Smooth muscle cell of the coronary artery (primary cell): ENCODE results near the gene FGF3. TPM values are rescaled to one million over a fixed set of nuclear protein-coding genes. Genes with fewer than 3 reads are reported as not detected.

Experiments
- total RNA-seq: library from RNA; depleted of rRNA; stranded (reverse); fragments of >200 nt; gene quantifications from 2 replicates; pipeline ENCODE4 v1.2.3, GENCODE V29; 2014; ENCODE audit warnings: low replicate concordance

FGF3 gene
- total RNA-seq: not detected in 2 replicates

GRCh38 chr11:69818603-69819441 lies at the start of gene FGF3:
FGF3 (minus strand) TSS chr11:69819416; CDS start chr11:69818933, 483 bp downstream.

DNA sequence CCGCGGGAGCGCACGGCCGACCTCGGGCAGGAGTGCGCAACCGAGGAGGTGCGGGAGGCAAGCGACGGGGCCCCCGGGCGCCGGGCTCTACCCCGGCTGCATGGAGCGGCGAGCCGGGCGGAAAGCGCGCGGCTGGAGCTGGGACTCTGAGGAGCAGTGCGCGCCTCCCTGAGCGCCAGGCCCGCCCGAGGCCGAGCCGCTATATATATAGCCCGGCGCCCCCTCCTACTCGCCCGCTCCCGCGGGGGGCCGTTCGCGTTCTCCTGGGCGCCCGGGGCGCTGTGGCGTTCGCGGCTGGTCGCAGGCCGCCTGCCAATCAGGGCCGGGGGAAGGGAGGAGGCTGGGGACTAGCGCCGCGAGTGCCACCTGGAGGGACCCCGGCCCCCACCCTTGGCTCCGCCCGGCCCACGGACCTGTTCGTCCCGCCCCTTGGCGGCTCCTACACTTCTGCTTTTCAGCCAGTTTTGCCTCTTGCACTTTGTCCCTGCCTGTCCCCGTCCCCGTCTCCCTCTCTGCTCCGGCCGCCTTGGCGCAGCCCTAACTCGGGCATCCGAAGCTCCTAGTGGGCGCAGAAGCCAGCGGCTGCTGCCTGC lies 44.0 kb downstream of the FGF3 start, which contains the start of gene FGF4:
FGF4 (minus strand) TSS at position 179 of the 593 bp plus-strand sequence. CDS start 257 bp downstream, outside the sequence.

Other genes starting within 250 kb of the FGF3 start
- 627 and 673 TPM in 2 replicates for gene CCND1, start 178.3 kb downstream of the FGF3 start, total RNA-seq
- gene LTO1, start 144.1 kb downstream of the FGF3 start, total RNA-seq: 15.7 and 17.3 TPM in 2 replicates
- not detected in 2 replicates for gene FGF19, start 115.4 kb downstream of the FGF3 start, total RNA-seq
- gene FGF4, start 44.1 kb downstream of the FGF3 start, total RNA-seq: not detected in 2 replicates